ENCODE data around the gene CGNL1. TPM values are rescaled to one million over a fixed set of nuclear protein-coding genes. Genes with fewer than 3 reads are reported as not detected.

CGNL1 gene
- total and polyA plus RNA-seq, 11 donors: 3.8 to 40.0 (median 23.4) TPM

DNA sequence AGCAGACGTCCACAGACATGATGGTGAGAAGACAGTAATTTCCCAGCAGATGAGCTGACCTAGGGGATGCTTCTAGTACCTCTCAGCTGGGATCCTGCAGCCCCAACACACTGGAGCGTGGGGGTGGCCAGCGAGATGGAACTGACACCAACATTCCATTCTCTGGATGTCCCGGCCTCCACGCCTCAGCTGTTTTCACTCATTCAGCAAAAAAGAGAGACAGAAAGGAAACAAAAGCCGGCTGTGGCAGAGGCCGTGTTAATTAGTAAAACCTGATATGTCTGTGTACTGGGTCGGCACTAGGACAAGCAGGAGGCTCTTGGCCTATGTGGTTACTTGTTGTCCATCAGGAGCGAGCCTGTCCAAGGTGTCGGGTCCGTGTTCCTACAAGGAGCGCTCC is 132.8 kb downstream of the CGNL1 start:
- peak in 3 of 5 donors; percentile 38 to 61 (median 47) for DNase-seq
- Histone ChIP-seq H3K4me1 (peaks cover 0 to 57% (median 31%) of the 10 kb centered on the region in 12 donors), H3K27me3 (no peaks in the 10 kb centered on the region), H3K4me3 (no peak overlapping the region), H3K9me3 (no peaks in the 10 kb centered on the region), H3K36me3 (no peaks in the 10 kb centered on the region), H3K27ac (peak overlapping the region in 2 of 12 donors; percentile 57 to 60)
- WGBS, 4 donors: 84 to 91% (median 86%) methylated on average over 12 of the region's 12 CpGs
- TF ChIP-seq, protein P1, sequence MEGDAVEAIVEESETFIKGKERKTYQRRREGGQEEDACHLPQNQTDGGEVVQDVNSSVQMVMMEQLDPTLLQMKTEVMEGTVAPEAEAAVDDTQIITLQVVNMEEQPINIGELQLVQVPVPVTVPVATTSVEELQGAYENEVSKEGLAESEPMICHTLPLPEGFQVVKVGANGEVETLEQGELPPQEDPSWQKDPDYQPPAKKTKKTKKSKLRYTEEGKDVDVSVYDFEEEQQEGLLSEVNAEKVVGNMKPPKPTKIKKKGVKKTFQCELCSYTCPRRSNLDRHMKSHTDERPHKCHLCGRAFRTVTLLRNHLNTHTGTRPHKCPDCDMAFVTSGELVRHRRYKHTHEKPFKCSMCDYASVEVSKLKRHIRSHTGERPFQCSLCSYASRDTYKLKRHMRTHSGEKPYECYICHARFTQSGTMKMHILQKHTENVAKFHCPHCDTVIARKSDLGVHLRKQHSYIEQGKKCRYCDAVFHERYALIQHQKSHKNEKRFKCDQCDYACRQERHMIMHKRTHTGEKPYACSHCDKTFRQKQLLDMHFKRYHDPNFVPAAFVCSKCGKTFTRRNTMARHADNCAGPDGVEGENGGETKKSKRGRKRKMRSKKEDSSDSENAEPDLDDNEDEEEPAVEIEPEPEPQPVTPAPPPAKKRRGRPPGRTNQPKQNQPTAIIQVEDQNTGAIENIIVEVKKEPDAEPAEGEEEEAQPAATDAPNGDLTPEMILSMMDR (IDR thresholded peaks at IDR 0.05): no peak
- no peak for TF ChIP-seq POLR2A (IDR thresholded peaks at IDR 0.05)
- intact Hi-C loops (cut with DNase I): no loop called here
- ATAC-seq: peak in 1 of 4 donors; percentile 7

DNA sequence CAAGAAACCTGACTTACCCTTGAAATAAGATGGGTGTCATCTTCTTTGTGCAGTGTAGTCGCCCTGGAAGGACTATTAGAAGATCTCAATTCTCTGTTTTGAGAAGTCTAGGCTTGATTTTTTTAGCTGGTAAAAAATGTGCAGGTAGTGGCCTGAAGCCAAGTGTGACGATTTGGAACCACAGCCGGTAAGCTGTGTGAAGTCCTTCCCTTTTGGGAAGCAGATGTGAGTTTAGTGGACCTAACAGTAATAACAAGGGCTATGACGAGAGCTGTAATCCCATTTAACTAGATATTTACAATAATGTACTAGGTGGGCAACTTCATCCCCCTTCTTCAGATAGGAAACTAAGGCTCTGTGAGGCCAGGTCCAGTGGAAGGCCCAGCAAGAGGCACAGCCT is 133.7 kb downstream of the CGNL1 start:
- H3K4me1 ChIP-seq: peaks cover 0 to 51% (median 24%) of the 10 kb centered on the region in 12 donors
- H3K27ac ChIP-seq: peak overlapping the region in 8 of 12 donors; percentile 27 to 61 (median 52)
- intact Hi-C loops (cut with DNase I): loop anchor here in 1 of 10 donors (10.0 kb wide), 1 partner anchor 135 kb away; the partner anchor contains the start of gene CGNL1
- DNase-seq: no peak
- H3K4me3 ChIP-seq: no peak overlapping the region
- TF ChIP-seq, protein P1 (IDR thresholded peaks at IDR 0.05): no peak
- no peak for TF ChIP-seq POLR2A (IDR thresholded peaks at IDR 0.05)
- 48 to 53% (median 52%) methylated on average over 4 of the region's 4 CpGs for WGBS, 4 donors
- peak in 1 of 4 donors; percentile 21 for ATAC-seq
- no peaks in the 10 kb centered on the region for H3K36me3 ChIP-seq
- H3K9me3 ChIP-seq: no peaks in the 10 kb centered on the region
- H3K27me3 ChIP-seq: no peaks in the 10 kb centered on the region

DNA sequence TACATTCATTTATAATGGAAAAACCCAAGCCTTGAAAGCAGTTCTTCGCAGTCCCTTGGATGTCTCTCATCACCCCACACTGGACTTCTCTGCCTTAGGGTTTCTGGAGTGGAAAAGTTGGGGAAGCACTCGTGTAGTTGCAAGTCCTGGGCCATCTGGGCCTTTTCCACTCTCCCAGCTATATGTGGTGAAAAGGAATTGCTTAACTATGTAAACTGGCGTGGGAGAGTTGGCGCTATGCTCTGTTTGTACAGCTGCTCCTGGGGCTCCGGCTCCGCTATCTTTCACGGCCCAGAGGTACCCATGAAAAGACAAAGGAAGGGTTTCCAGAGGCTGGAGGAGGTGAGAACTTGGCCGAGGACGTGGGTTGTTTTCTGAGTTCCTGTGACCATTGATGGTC is 134.3 kb downstream of the CGNL1 start:
- ATAC-seq (peak; percentile 45 to 89 (median 76)), DNase-seq (peak; percentile 66 to 80 (median 71))
- H3K4me1 ChIP-seq: peaks cover 0 to 45% (median 20%) of the 10 kb centered on the region in 12 donors
- TF ChIP-seq, protein P1 (IDR thresholded peaks at IDR 0.05): no peak
- TF ChIP-seq POLR2A (IDR thresholded peaks at IDR 0.05): no peak
- H3K27ac ChIP-seq: peak overlapping the region in 6 of 12 donors; percentile 27 to 61 (median 54)
- H3K36me3 ChIP-seq: no peaks in the 10 kb centered on the region
- no peaks in the 10 kb centered on the region for H3K9me3 ChIP-seq
- WGBS, 4 donors: 57 to 70% (median 58%) methylated on average over 9 of the region's 9 CpGs
- intact Hi-C loops (cut with DNase I): loop anchor here in 1 of 10 donors (10.0 kb wide), 1 partner anchor 136 kb away; the partner anchor contains the start of gene CGNL1
- H3K27me3 ChIP-seq: no peaks in the 10 kb centered on the region
- H3K4me3 ChIP-seq: no peak overlapping the region

DNA sequence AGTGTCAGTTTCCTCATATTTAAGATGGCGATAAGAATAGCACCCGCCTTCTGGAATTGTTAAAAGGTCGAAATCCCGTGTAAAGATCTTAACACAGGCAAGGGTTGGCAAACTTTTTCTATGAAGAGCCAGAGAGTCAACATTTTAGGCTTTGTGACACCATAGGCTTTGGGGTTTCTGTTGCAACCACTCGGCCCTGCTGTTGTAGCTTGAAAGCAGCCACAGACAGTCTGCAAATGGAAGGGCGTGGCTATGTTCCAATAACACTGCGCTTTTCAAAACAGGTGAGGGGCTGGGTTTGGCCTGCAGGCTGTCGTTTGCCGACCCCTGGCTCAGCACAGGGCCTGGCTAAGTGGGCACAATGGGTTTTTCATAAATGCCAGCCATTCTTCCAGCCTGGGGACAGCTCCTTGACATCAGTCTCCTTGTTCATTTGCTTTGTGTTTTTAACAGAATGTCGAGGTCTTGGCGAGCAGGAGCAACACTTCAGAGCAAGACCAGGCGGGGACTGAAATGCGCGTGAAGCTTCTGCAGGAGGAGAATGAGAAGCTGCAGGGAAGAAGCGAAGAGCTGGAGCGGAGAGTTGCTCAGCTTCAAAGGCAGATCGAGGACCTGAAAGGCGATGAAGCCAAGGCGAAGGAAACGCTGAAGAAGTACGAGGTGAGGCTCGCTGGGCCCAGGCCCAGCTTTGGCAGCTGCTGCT is 140.2 kb downstream of the CGNL1 start:
- intact Hi-C loops (cut with DNase I): loop anchor here in 1 of 10 donors (10.0 kb wide), 1 partner anchor 142 kb away; the partner anchor contains the start of gene CGNL1
- TF ChIP-seq POLR2A (IDR thresholded peaks at IDR 0.05): no peak
- TF ChIP-seq, protein P1 (IDR thresholded peaks at IDR 0.05): no peak
- Histone ChIP-seq H3K36me3 (peaks cover 0 to 19% (median 0%) of the 10 kb centered on the region in 9 donors), H3K9me3 (no peaks in the 10 kb centered on the region), H3K4me3 (no peak overlapping the region), H3K27ac (no peak overlapping the region), H3K27me3 (no peaks in the 10 kb centered on the region), H3K4me1 (peaks cover 0 to 10% (median 0%) of the 10 kb centered on the region in 12 donors)
- ATAC-seq: no peak
- 80 to 87% (median 81%) methylated on average over 22 of the region's 22 CpGs for WGBS, 4 donors
- no peak for DNase-seq
